ENCODE measurements around the gene SORT1. TPM values are rescaled to one million over a fixed set of nuclear protein-coding genes. Genes with fewer than 3 reads are reported as not detected.

Gene SORT1
- total and polyA plus RNA-seq, 2 of the 13 experiments (the other 11 are each of a cell fraction or from before 2014, with no cell fraction given) = 32.4 to 93.0 TPM

GRCh38 chr1:109350182-109350581, 47.5 kb downstream of the SORT1 start:
- in situ Hi-C loops (cut with HindIII; ENCODE audit: extremely low pct_ligation_motif_present, low pct_unique_long_range_greater_than_20kb) = no loop called here
- DNase-seq (ENCODE audit: low spot score) = no peak
- CTCF ChIA-PET (ENCODE audit: low intra/inter-chr PET ratio, low total read pairs) = no interaction called here

GRCh38 chr1:109347511-109347910, 50.2 kb downstream of the SORT1 start:
- H3K4me3 ChIP-seq (replicated peaks in 1 of 3; ENCODE audit: insufficient read depth in 1 of 3, low read depth in 2 of 3, low read length in 3 of 3) = no peak overlapping the region
- TF ChIP-seq RBM22 (optimal IDR thresholded peaks at IDR 0.05; ENCODE audit: low read length) (peak; percentile 52), ZNF644 (CRISPR knock-in tag; IDR thresholded peaks at IDR 0.05; ENCODE audit: low read depth) (no peak), ZNF124 (CRISPR knock-in tag; IDR thresholded peaks at IDR 0.05) (no peak), CBX1 (IDR thresholded peaks at IDR 0.05; ENCODE audit: low read depth) (no peak), ZNF275 (CRISPR knock-in tag; IDR thresholded peaks at IDR 0.05; ENCODE audit: borderline replicate concordance) (no peak)
- ChIA-PET CTCF (ENCODE audit: low intra/inter-chr PET ratio, low total read pairs) (no interaction called here), POLR2A (interaction anchor here (0.9 kb wide), 1 partner anchor 71 kb away, joined by 3 read pairs; no protein-coding TSS in a partner anchor)
- BruUV-seq (replicated peaks) = no TSS peak
- FAIRE-seq (no peak), ATAC-seq (no peak; the same call in 1 of the 3 replicates), DNase-seq (ENCODE audit: low spot score) (no peak)
- in situ Hi-C loops (cut with HindIII; ENCODE audit: extremely low pct_ligation_motif_present, low pct_unique_long_range_greater_than_20kb) = no loop called here
- H3K4me1 ChIP-seq (ENCODE audit: insufficient read depth, low read length) = peaks cover 38% of the 10 kb centered on the region
- H3K79me2 ChIP-seq (ENCODE audit: insufficient read depth, low read length) = no peaks in the 10 kb centered on the region
- WGBS (ENCODE audit: low lambda C conversion rate) = 95% methylated on average over 6 of the region's 6 CpGs
- no peaks in the 10 kb centered on the region for H3K9me3 ChIP-seq (ENCODE audit: low read length)
- no peaks in the 10 kb centered on the region for H3K27me3 ChIP-seq (ENCODE audit: control insufficient read depth in 1 of 2, insufficient read depth in 2 of 2, low read length in 2 of 2)
- H3K9ac ChIP-seq (ENCODE audit: insufficient read depth, low read depth, low read length) = no peak overlapping the region
- peak overlapping the region; percentile 12 for H3K27ac ChIP-seq (ENCODE audit: extremely low read length, insufficient read depth, low read length)
- no peak overlapping the region for H3K4me2 ChIP-seq (ENCODE audit: low read depth, low read length)
- H2AFZ ChIP-seq (ENCODE audit: low read length) = no peak overlapping the region
- peaks cover 18 to 69% of the 10 kb centered on the region in 2 experiments for H3K36me3 ChIP-seq (replicated peaks in 1 of 2; ENCODE audit: control insufficient read depth in 1 of 2, insufficient read depth in 2 of 2, low read length in 2 of 2)
- intact Hi-C loops (cut with micrococcal nuclease; ENCODE audit: unreplicated experiment) = loop anchor here (10.0 kb wide), 1 partner anchor 73 kb away; no protein-coding TSS in a partner anchor
- H4K20me1 ChIP-seq (ENCODE audit: insufficient read depth, low read length) = no peaks in the 10 kb centered on the region

More at GRCh38 chr1:109350182-109350581, 47.5 kb downstream of the SORT1 start:
- Histone ChIP-seq H3K4me3 (replicated peaks in 1 of 3; ENCODE audit: insufficient read depth in 1 of 3, low read depth in 2 of 3, low read length in 3 of 3) (no peak overlapping the region), H3K36me3 (replicated peaks in 1 of 2; ENCODE audit: control insufficient read depth in 1 of 2, insufficient read depth in 2 of 2, low read length in 2 of 2) (peaks cover 18 to 64% of the 10 kb centered on the region in 2 experiments), H3K4me1 (ENCODE audit: insufficient read depth, low read length) (peaks cover 35% of the 10 kb centered on the region), H2AFZ (ENCODE audit: low read length) (no peak overlapping the region), H3K9me3 (ENCODE audit: low read length) (no peaks in the 10 kb centered on the region), H3K79me2 (ENCODE audit: insufficient read depth, low read length) (no peaks in the 10 kb centered on the region), H3K27me3 (ENCODE audit: control insufficient read depth in 1 of 2, insufficient read depth in 2 of 2, low read length in 2 of 2) (no peaks in the 10 kb centered on the region), H3K9ac (ENCODE audit: insufficient read depth, low read depth, low read length) (no peak overlapping the region), H3K4me2 (ENCODE audit: low read depth, low read length) (no peak overlapping the region), H3K27ac (ENCODE audit: extremely low read length, insufficient read depth, low read length) (no peak overlapping the region), H4K20me1 (ENCODE audit: insufficient read depth, low read length) (no peaks in the 10 kb centered on the region)
- ATAC-seq (no peak), FAIRE-seq (no peak)
- intact Hi-C loops (cut with micrococcal nuclease; ENCODE audit: unreplicated experiment) = loop anchor here (5.0 kb wide), 1 partner anchor 47 kb away; the partner anchor contains the start of gene SORT1
- POLR2A ChIA-PET = no interaction called here
- BruUV-seq (replicated peaks) = no TSS peak
- TF ChIP-seq ZNF230 (CRISPR knock-in tag; IDR thresholded peaks at IDR 0.05) = no peak
- 95% methylated on average over 4 of the region's 4 CpGs for WGBS (ENCODE audit: low lambda C conversion rate)
